Astrocyte (in vitro differentiated cells and primary cell): ENCODE measurements around the gene JPT2.

ENCODE experiments used
- EZH2 ChIP-seq: IDR thresholded peaks from 2 replicates; pipeline ENCODE4 v1.6.1; 2012; ENCODE audit warnings: mild to moderate bottlenecking, low read length, inconsistent platforms; ENCODE audit not compliant: insufficient read depth
- TF ChIP-seq, protein P1 (sequence below): IDR thresholded peaks from 2 replicates; pipeline ENCODE4 v1.5.1; 2011; ENCODE audit warnings: low read depth, mild to moderate bottlenecking, inconsistent platforms, low read length, moderate library complexity; ENCODE audit not compliant: insufficient read depth

GRCh38 chr16:1669698-1670097, 8.4 kb upstream of the JPT2 start:
- TF ChIP-seq, protein P1, sequence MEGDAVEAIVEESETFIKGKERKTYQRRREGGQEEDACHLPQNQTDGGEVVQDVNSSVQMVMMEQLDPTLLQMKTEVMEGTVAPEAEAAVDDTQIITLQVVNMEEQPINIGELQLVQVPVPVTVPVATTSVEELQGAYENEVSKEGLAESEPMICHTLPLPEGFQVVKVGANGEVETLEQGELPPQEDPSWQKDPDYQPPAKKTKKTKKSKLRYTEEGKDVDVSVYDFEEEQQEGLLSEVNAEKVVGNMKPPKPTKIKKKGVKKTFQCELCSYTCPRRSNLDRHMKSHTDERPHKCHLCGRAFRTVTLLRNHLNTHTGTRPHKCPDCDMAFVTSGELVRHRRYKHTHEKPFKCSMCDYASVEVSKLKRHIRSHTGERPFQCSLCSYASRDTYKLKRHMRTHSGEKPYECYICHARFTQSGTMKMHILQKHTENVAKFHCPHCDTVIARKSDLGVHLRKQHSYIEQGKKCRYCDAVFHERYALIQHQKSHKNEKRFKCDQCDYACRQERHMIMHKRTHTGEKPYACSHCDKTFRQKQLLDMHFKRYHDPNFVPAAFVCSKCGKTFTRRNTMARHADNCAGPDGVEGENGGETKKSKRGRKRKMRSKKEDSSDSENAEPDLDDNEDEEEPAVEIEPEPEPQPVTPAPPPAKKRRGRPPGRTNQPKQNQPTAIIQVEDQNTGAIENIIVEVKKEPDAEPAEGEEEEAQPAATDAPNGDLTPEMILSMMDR = no peak
- no peak for TF ChIP-seq EZH2
